Panc1 (cell line): ENCODE data around the gene RABGAP1. TPM values are rescaled to one million over a fixed set of nuclear protein-coding genes. Genes with fewer than 3 reads are reported as not detected.

Experiments used
- ATAC-seq: fragments of 200-7000 bp; cut with Tn5 transposase; 2 replicates; pipeline ENCODE4 v1.9.1; 2020; ENCODE audit warnings: mild to moderate bottlenecking, moderate library complexity
- BruUV-seq: library from RNA; stranded (reverse); fragments of 400-500 nt; replicated peaks from 2 replicates; lab custom pipeline; 2021; lab: Mats Ljungman, UMichigan
- CTCF ChIA-PET: fragments of 300-600 bp; sonication (Branson Sonifier 250); formaldehyde crosslinking; loops from one replicate; lab custom pipeline; 2022; ENCODE audit warnings: antibody characterized with exemption; lab: Charles Lee
- POLR2A ChIA-PET: fragments of 300-600 bp; sonication (Branson Sonifier 250); formaldehyde crosslinking; loops from one replicate; lab custom pipeline; 2022; ENCODE audit warnings: antibody characterized with exemption; lab: Charles Lee
- DNase-seq: peaks from one replicate; pipeline ENCODE4 v3.0.0-alpha.2; 2010; ENCODE audit warnings: low read depth, low spot score
- H3K27ac ChIP-seq: 2 replicates; pipeline ENCODE4 v1.5.1; 2011; ENCODE audit warnings: mild to moderate bottlenecking, low read length, inconsistent platforms
- H3K27me3 ChIP-seq: fragments of 200-500 bp; sonication (Bioruptor generic); 2 replicates; pipeline ENCODE4 v1.6.0; 2014; ENCODE audit warnings: low read length, inconsistent platforms; ENCODE audit not compliant: control insufficient read depth, insufficient read depth
- H3K36me3 ChIP-seq: fragments of 200-500 bp; sonication (Bioruptor generic); 2 replicates; pipeline ENCODE4 v1.5.1; 2014; ENCODE audit warnings: inconsistent platforms, mild to moderate bottlenecking, low read length, moderate library complexity; ENCODE audit not compliant: control insufficient read depth, insufficient read depth
- H3K4me1 ChIP-seq: 2 replicates; pipeline ENCODE4 v1.5.1; 2011; ENCODE audit warnings: inconsistent platforms, mild to moderate bottlenecking, low read length, moderate library complexity; ENCODE audit not compliant: control insufficient read depth, insufficient read depth
- H3K4me3 ChIP-seq, 2 experiments: 2 replicates each; pipeline ENCODE4 v1.5.1; 2011 to 2012; ENCODE audit warnings: low read depth in 2 of 2, low read length in 2 of 2, mild to moderate bottlenecking in 2 of 2, inconsistent platforms in 1 of 2, moderate library complexity in 1 of 2
- H3K9me3 ChIP-seq: fragments of 200-500 bp; sonication (Bioruptor generic); 2 replicates; pipeline ENCODE4 v1.5.1; 2014; ENCODE audit warnings: low read depth, mild to moderate bottlenecking, inconsistent platforms, low read length, moderate library complexity; ENCODE audit not compliant: control insufficient read depth, insufficient read depth
- POLR2AphosphoS5 ChIP-seq: IDR thresholded peaks from 2 replicates; pipeline ENCODE4 v1.6.1; 2012; ENCODE audit warnings: mild to moderate bottlenecking, low read depth, low read length, moderate library complexity
- SIN3A ChIP-seq: IDR thresholded peaks from 2 replicates; pipeline ENCODE4 v1.6.1; 2012; ENCODE audit warnings: low read depth, mild to moderate bottlenecking, low read length, moderate library complexity, borderline replicate concordance; ENCODE audit not compliant: insufficient read depth
- TCF7L2 ChIP-seq: IDR thresholded peaks from 2 replicates; pipeline ENCODE4 v1.6.1; 2011; ENCODE audit warnings: mild to moderate bottlenecking, low read depth, low read length, inconsistent platforms
- in situ Hi-C: cut with HindIII; loops from 2 replicates; pipeline ENCODE4 v1.10.0; 2016; ENCODE audit warnings: low sequenced_read_pairs, low pct_unique_long_range_greater_than_20kb
- intact Hi-C: fragments of 100-400 bp; cut with micrococcal nuclease; formaldehyde crosslinking; loops from one replicate; pipeline ENCODE4 v1.10.0; 2022; ENCODE audit not compliant: unreplicated experiment
- total RNA-seq: library from RNA; stranded (reverse); gene quantifications from one replicate; pipeline ENCODE4 v1.2.1, GENCODE V29; 2021; ENCODE audit not compliant: unreplicated experiment
- TF ChIP-seq, protein P1 (sequence below), 2 experiments: IDR thresholded peaks; 2 replicates each; pipeline ENCODE4 v1.6.1; 2011 to 2012; ENCODE audit warnings: low read depth in 2 of 2, control low read depth in 1 of 2, low read length in 1 of 2, mild to moderate bottlenecking in 1 of 2, moderate library complexity in 1 of 2; ENCODE audit not compliant: insufficient read depth in 1 of 2
- TF ChIP-seq, protein P2 (sequence below): fragments of 450-650 bp; IDR thresholded peaks from 2 replicates; pipeline ENCODE4 v1.5.1; 2017; ENCODE audit warnings: mild to moderate bottlenecking

The RABGAP1 gene
- total RNA-seq, 1 experiment from 2014 or later: 41.4 TPM

DNA sequence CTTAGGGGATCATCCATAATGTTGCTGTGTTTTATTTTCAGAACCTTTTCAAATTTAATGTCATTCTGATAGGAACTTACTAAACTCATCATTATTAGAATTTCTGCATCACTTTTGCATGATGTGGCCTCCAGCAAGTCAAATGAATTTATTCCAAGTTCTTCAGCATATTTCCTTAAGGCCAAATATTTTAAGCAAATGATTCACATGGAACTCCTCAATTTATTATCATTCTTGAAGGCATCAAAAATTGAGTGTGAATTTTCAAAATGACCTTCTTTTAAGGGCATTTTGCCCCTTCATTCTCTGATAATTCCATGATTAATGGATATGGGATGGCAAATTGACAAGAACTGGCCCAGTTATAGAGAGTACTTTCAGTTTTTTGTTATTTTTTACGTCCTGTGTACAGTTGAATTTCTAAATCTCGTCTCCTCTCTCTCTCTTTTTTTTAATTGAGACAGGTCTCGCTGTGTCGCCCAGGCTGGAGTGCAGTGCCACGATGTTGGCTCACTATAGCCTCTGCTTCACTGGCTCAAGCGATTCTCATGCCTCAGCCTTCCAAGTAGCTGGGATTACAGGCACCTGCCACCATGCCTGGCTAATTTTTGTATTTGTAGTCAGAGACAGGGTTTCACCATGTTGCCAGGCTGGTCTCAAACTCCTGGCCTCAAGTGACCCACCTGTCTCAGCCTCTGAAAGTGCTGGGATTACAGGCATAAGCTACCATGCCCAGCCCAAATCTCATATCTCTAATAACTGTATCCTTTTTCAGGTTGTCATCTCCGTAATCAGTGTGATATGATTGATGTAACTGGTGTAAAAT lies 121.7 kb downstream of the RABGAP1 start:
- in situ Hi-C loops: no loop called here
- DNase-seq: no peak
- no peak overlapping the region for H3K27ac ChIP-seq
- intact Hi-C loops: no loop called here
- TF ChIP-seq, protein P1, sequence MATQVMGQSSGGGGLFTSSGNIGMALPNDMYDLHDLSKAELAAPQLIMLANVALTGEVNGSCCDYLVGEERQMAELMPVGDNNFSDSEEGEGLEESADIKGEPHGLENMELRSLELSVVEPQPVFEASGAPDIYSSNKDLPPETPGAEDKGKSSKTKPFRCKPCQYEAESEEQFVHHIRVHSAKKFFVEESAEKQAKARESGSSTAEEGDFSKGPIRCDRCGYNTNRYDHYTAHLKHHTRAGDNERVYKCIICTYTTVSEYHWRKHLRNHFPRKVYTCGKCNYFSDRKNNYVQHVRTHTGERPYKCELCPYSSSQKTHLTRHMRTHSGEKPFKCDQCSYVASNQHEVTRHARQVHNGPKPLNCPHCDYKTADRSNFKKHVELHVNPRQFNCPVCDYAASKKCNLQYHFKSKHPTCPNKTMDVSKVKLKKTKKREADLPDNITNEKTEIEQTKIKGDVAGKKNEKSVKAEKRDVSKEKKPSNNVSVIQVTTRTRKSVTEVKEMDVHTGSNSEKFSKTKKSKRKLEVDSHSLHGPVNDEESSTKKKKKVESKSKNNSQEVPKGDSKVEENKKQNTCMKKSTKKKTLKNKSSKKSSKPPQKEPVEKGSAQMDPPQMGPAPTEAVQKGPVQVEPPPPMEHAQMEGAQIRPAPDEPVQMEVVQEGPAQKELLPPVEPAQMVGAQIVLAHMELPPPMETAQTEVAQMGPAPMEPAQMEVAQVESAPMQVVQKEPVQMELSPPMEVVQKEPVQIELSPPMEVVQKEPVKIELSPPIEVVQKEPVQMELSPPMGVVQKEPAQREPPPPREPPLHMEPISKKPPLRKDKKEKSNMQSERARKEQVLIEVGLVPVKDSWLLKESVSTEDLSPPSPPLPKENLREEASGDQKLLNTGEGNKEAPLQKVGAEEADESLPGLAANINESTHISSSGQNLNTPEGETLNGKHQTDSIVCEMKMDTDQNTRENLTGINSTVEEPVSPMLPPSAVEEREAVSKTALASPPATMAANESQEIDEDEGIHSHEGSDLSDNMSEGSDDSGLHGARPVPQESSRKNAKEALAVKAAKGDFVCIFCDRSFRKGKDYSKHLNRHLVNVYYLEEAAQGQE (IDR thresholded peaks at IDR 0.05; ENCODE audit: insufficient read depth in 1 of 2, low read depth in 2 of 2, low read length in 1 of 2): no peak
- TF ChIP-seq SIN3A (no peak), TCF7L2 (no peak), POLR2AphosphoS5 (no peak)
- TF ChIP-seq, protein P2, sequence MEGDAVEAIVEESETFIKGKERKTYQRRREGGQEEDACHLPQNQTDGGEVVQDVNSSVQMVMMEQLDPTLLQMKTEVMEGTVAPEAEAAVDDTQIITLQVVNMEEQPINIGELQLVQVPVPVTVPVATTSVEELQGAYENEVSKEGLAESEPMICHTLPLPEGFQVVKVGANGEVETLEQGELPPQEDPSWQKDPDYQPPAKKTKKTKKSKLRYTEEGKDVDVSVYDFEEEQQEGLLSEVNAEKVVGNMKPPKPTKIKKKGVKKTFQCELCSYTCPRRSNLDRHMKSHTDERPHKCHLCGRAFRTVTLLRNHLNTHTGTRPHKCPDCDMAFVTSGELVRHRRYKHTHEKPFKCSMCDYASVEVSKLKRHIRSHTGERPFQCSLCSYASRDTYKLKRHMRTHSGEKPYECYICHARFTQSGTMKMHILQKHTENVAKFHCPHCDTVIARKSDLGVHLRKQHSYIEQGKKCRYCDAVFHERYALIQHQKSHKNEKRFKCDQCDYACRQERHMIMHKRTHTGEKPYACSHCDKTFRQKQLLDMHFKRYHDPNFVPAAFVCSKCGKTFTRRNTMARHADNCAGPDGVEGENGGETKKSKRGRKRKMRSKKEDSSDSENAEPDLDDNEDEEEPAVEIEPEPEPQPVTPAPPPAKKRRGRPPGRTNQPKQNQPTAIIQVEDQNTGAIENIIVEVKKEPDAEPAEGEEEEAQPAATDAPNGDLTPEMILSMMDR: no peak
- H3K27me3 ChIP-seq: no peaks in the 10 kb centered on the region
- ChIA-PET CTCF (no interaction called here), POLR2A (no interaction called here)
- ATAC-seq: no peak
- H3K9me3 ChIP-seq: no peaks in the 10 kb centered on the region
- no peak overlapping the region for H3K4me3 ChIP-seq
- H3K36me3 ChIP-seq: peaks cover 12% of the 10 kb centered on the region
- no peaks in the 10 kb centered on the region for H3K4me1 ChIP-seq
- BruUV-seq: no TSS peak

DNA sequence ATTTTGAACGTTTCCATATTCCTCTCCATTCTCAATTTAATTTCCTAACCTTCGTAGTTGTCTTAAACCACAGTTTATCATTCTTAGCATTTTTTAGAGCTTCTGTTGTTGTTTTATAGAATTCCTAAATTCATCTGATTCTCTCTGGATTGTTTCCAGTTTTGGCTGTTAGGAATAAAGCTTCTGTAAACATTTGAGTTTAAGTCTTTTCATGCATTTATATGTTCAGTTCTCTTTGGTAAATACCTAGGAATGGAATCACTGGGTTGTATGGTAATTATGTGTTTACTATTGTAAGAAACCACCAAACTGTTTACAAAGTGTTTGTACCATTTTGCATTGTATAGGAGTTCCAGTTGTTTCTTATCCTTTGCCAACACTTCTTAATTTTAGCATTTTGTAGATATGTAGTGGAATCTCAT lies 122.4 kb downstream of the RABGAP1 start:
- BruUV-seq: no TSS peak
- Histone ChIP-seq H3K36me3 (peaks cover 12% of the 10 kb centered on the region), H3K9me3 (no peaks in the 10 kb centered on the region), H3K27me3 (no peaks in the 10 kb centered on the region), H3K27ac (no peak overlapping the region), H3K4me3 (no peak overlapping the region), H3K4me1 (no peaks in the 10 kb centered on the region)
- POLR2A ChIA-PET: no interaction called here
- no peak for DNase-seq
- CTCF ChIA-PET: no interaction called here
- intact Hi-C loops: no loop called here
- in situ Hi-C loops: no loop called here
- TF ChIP-seq TCF7L2 (no peak), POLR2AphosphoS5 (no peak), SIN3A (no peak)
- TF ChIP-seq, protein P1 (IDR thresholded peaks at IDR 0.05; ENCODE audit: insufficient read depth in 1 of 2, low read depth in 2 of 2, low read length in 1 of 2): no peak
- TF ChIP-seq, protein P2: no peak
- no peak for ATAC-seq
